HepG2 (cell line): Measurements from ENCODE around the gene TMSB15C.
"Not testable (repeated sequence)": the region's sequence is repeated elsewhere in the genome, so short reads cannot be mapped to it uniquely, and the experiment has no call there.

ENCODE experiments used
- CEBPB ChIP-seq: IDR thresholded peaks from 2 replicates; pipeline ENCODE4 v1.6.1; 2011; ENCODE audit warnings: low read depth, low read length, improper control_type of control experiment, borderline replicate concordance
- CTCF ChIP-seq: sonication (generic); formaldehyde crosslinking; IDR thresholded peaks from 2 replicates; pipeline ENCODE4 v1.5.0; 2020; ENCODE audit warnings: mild to moderate bottlenecking, missing genetic modification reagents, moderate library complexity
- FOXP4 ChIP-seq: sonication (generic); formaldehyde crosslinking; IDR thresholded peaks from 2 replicates; pipeline ENCODE4 v1.4.0; 2020; ENCODE audit warnings: missing genetic modification reagents
- KAT8 ChIP-seq: IDR thresholded peaks from 2 replicates; pipeline ENCODE4 v1.6.1; 2016; ENCODE audit warnings: missing genetic modification reagents, missing compliant biosample characterization
- NFE2L1 ChIP-seq: sonication (generic); formaldehyde crosslinking; IDR thresholded peaks from 2 replicates; pipeline ENCODE4 v1.4.0; 2020; ENCODE audit warnings: missing genetic modification reagents, mild to moderate bottlenecking, borderline replicate concordance
- NR2C2 ChIP-seq: sonication (generic); formaldehyde crosslinking; IDR thresholded peaks from 2 replicates; pipeline ENCODE4 v1.4.0; 2020; ENCODE audit warnings: missing genetic modification reagents, mild to moderate bottlenecking, moderate library complexity, borderline replicate concordance
- PBX3 ChIP-seq: sonication (generic); formaldehyde crosslinking; IDR thresholded peaks from 2 replicates; pipeline ENCODE4 v1.8.1; 2023; ENCODE audit warnings: missing genetic modification reagents, inconsistent platforms, borderline replicate concordance
- REST ChIP-seq, 2 experiments: IDR thresholded peaks; 2 replicates each; pipeline ENCODE4 v1.6.1; 2011 to 2012; ENCODE audit warnings: low read length in 2 of 2, borderline replicate concordance in 1 of 2, low read depth in 1 of 2, mild to moderate bottlenecking in 1 of 2, moderate library complexity in 1 of 2
- TARDBP ChIP-seq: sonication (generic); formaldehyde crosslinking; IDR thresholded peaks from 2 replicates; pipeline ENCODE4 v1.8.0; 2022; ENCODE audit warnings: mild to moderate bottlenecking, missing genetic modification reagents
- TCF7 ChIP-seq: sonication (generic); IDR thresholded peaks from 2 replicates; pipeline ENCODE4 v1.6.1; 2016; ENCODE audit warnings: antibody characterized with exemption, low read depth
- ZBTB10 ChIP-seq: sonication (generic); formaldehyde crosslinking; IDR thresholded peaks from 2 replicates; pipeline ENCODE4 v1.4.0; 2020; ENCODE audit warnings: missing genetic modification reagents, borderline replicate concordance
- ZNF570 ChIP-seq: sonication (generic); formaldehyde crosslinking; IDR thresholded peaks from 2 replicates; pipeline ENCODE4 v1.4.0; 2020; ENCODE audit warnings: mild to moderate bottlenecking, missing genetic modification reagents, borderline replicate concordance

GRCh38 chrX:104110491-104111240, 34.6 kb upstream of the TMSB15C start:
- TF ChIP-seq TCF7; NR2C2; ZBTB10; ZNF570 (CRISPR knock-in tag); KAT8 (CRISPR knock-in tag); TARDBP; REST (IDR thresholded peaks at IDR 0.05; ENCODE audit: borderline replicate concordance in 1 of 2, low read depth in 1 of 2, low read length in 2 of 2); CTCF (CRISPR knock-in tag); PBX3 (CRISPR knock-in tag); NFE2L1 (CRISPR knock-in tag); FOXP4 (CRISPR knock-in tag); CEBPB: not testable (repeated sequence)
